Measurements from ENCODE around the gene ZNF362.

Gene ZNF362

DNA sequence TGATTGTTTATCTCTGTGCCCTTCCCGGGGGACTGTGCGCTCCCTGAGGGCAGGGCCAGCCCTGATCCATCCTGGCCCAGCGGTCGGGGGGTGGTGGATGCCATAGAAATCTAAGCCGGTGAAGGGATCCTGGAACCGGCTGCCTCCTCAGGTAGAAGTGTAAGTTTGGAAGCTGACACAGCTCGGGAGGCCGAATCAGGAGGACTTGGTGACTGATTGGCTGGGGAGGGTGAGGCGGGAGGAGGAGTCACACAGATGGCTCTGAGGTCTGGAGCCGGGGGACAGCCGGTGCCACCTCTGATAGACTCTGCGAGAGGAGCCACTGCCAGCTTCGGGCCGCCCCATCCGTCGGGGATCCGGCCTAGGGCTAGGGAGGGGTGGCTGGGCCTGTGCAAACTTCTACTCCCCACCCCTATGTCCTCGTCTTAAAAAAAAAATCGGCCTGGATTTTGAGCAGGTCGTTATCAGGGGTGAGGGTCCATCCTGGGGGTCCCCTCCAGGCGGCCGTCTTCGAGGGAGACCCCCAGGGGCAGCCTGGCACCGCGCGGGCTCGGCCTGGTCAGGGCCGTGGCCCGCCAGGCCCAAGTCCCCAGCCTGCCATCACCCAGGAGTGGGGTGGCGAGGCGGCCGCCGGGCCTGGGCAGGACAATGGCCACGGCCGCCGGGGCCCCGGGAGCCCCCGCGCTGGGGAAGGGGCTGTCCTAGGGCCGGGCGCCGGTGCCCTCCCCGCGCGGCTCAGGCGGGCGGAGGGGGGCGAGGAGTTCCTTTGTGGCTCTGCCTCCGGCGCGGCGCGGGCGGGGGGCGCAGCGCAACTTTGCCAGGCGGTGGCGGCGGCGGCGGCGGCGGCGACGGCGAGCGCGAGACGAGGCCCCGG lies 708 bp upstream of the ZNF362 start (continued):
- TF ChIP-seq, protein P1, sequence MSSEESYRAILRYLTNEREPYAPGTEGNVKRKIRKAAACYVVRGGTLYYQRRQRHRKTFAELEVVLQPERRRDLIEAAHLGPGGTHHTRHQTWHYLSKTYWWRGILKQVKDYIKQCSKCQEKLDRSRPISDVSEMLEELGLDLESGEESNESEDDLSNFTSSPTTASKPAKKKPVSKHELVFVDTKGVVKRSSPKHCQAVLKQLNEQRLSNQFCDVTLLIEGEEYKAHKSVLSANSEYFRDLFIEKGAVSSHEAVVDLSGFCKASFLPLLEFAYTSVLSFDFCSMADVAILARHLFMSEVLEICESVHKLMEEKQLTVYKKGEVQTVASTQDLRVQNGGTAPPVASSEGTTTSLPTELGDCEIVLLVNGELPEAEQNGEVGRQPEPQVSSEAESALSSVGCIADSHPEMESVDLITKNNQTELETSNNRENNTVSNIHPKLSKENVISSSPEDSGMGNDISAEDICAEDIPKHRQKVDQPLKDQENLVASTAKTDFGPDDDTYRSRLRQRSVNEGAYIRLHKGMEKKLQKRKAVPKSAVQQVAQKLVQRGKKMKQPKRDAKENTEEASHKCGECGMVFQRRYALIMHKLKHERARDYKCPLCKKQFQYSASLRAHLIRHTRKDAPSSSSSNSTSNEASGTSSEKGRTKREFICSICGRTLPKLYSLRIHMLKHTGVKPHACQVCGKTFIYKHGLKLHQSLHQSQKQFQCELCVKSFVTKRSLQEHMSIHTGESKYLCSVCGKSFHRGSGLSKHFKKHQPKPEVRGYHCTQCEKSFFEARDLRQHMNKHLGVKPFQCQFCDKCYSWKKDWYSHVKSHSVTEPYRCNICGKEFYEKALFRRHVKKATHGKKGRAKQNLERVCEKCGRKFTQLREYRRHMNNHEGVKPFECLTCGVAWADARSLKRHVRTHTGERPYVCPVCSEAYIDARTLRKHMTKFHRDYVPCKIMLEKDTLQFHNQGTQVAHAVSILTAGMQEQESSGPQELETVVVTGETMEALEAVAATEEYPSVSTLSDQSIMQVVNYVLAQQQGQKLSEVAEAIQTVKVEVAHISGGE (tag by site-specific recombination; conservative IDR thresholded peaks at IDR 0.05; ENCODE audit: low read depth), result peak; percentile 28
- TF ChIP-seq ZNF549 (tag by site-specific recombination; IDR thresholded peaks at IDR 0.05) (no peak), ZNF112 (tag by site-specific recombination; IDR thresholded peaks at IDR 0.05) (no peak), ZNF169 (tag by site-specific recombination; IDR thresholded peaks at IDR 0.05) (no peak), KLF8 (tag by site-specific recombination; IDR thresholded peaks at IDR 0.05) (no peak), ZBTB6 (tag by site-specific recombination; IDR thresholded peaks at IDR 0.05) (no peak), TCF7L2 (IDR thresholded peaks at IDR 0.05; ENCODE audit: borderline replicate concordance, low read depth, low read length) (no peak), PRDM6 (tag by site-specific recombination; IDR thresholded peaks at IDR 0.05) (no peak), ZBTB21 (tag by site-specific recombination; IDR thresholded peaks at IDR 0.05) (no peak), ZNF121 (tag by site-specific recombination; IDR thresholded peaks at IDR 0.05) (no peak), KLF1 (tag by site-specific recombination; IDR thresholded peaks at IDR 0.05) (0 out of 2 replicates have a peak, but pooled peaks have one; percentile 14), ZNF518A (tag by site-specific recombination; conservative IDR thresholded peaks at IDR 0.05; ENCODE audit: low read depth) (no peak), ZNF16 (tag by site-specific recombination; IDR thresholded peaks at IDR 0.05; ENCODE audit: low read depth) (no peak), ZNF140 (tag by site-specific recombination; IDR thresholded peaks at IDR 0.05) (no peak), ZNF324 (tag by site-specific recombination; IDR thresholded peaks at IDR 0.05) (no peak)
- TF ChIP-seq, protein P2, sequence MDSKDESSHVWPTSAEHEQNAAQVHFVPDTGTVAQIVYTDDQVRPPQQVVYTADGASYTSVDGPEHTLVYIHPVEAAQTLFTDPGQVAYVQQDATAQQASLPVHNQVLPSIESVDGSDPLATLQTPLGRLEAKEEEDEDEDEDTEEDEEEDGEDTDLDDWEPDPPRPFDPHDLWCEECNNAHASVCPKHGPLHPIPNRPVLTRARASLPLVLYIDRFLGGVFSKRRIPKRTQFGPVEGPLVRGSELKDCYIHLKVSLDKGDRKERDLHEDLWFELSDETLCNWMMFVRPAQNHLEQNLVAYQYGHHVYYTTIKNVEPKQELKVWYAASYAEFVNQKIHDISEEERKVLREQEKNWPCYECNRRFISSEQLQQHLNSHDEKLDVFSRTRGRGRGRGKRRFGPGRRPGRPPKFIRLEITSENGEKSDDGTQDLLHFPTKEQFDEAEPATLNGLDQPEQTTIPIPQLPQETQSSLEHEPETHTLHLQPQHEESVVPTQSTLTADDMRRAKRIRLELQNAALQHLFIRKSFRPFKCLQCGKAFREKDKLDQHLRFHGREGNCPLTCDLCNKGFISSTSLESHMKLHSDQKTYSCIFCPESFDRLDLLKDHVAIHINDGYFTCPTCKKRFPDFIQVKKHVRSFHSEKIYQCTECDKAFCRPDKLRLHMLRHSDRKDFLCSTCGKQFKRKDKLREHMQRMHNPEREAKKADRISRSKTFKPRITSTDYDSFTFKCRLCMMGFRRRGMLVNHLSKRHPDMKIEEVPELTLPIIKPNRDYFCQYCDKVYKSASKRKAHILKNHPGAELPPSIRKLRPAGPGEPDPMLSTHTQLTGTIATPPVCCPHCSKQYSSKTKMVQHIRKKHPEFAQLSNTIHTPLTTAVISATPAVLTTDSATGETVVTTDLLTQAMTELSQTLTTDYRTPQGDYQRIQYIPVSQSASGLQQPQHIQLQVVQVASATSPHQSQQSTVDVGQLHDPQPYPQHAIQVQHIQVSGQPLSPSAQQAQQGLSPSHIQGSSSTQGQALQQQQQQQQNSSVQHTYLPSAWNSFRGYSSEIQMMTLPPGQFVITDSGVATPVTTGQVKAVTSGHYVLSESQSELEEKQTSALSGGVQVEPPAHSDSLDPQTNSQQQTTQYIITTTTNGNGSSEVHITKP (tag by site-specific recombination; IDR thresholded peaks at IDR 0.05), result peak; percentile 70
- TF ChIP-seq, protein P3, sequence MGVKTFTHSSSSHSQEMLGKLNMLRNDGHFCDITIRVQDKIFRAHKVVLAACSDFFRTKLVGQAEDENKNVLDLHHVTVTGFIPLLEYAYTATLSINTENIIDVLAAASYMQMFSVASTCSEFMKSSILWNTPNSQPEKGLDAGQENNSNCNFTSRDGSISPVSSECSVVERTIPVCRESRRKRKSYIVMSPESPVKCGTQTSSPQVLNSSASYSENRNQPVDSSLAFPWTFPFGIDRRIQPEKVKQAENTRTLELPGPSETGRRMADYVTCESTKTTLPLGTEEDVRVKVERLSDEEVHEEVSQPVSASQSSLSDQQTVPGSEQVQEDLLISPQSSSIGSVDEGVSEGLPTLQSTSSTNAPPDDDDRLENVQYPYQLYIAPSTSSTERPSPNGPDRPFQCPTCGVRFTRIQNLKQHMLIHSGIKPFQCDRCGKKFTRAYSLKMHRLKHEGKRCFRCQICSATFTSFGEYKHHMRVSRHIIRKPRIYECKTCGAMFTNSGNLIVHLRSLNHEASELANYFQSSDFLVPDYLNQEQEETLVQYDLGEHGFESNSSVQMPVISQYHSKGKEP (tag by site-specific recombination; IDR thresholded peaks at IDR 0.05), result no peak

All from HEK293 (cell line).